Subcutaneous abdominal adipose tissue (tissue), 5 donors: ENCODE measurements around the gene L2HGDH.
"Not testable (repeated sequence)": the region's sequence is repeated elsewhere in the genome, so short reads cannot be mapped to it uniquely, and the experiment has no call there.

Experiments used
- H3K27ac ChIP-seq: one replicate; pipeline ENCODE4 v1.7.0; 2013; ENCODE audit warnings: low read depth, mild to moderate bottlenecking, inconsistent platforms, low read length, moderate library complexity
- H3K27me3 ChIP-seq, 5 donors: one replicate each; pipeline ENCODE4 v1.7.0; 2013; ENCODE audit warnings: low read length in 5 of 5, inconsistent platforms in 1 of 5; ENCODE audit not compliant: control insufficient read depth in 5 of 5, insufficient read depth in 4 of 5
- H3K36me3 ChIP-seq, 5 donors: one replicate each; pipeline ENCODE4 v1.7.0; 2013; ENCODE audit warnings: low read length in 5 of 5; ENCODE audit not compliant: control insufficient read depth in 5 of 5, insufficient read depth in 5 of 5
- H3K4me1 ChIP-seq, 5 donors: one replicate each; pipeline ENCODE4 v1.7.0; 2013; ENCODE audit warnings: low read length in 5 of 5, mild to moderate bottlenecking in 3 of 5, moderate library complexity in 1 of 5; ENCODE audit not compliant: control insufficient read depth in 5 of 5, insufficient read depth in 5 of 5
- H3K4me3 ChIP-seq, 5 donors: one replicate each; pipeline ENCODE4 v1.7.0; 2013; ENCODE audit warnings: low read length in 5 of 5, low read depth in 1 of 5
- H3K9ac ChIP-seq, 5 donors: one replicate each; pipeline ENCODE4 v1.7.0; 2013; ENCODE audit warnings: low read length in 5 of 5, mild to moderate bottlenecking in 4 of 5, moderate library complexity in 3 of 5
- H3K9me3 ChIP-seq, 5 donors: one replicate each; pipeline ENCODE4 v1.7.0; 2013; ENCODE audit warnings: low read length in 5 of 5; ENCODE audit not compliant: control insufficient read depth in 5 of 5
- donor health status: healthy.
- donor health status: healthy.
- donor health status: healthy.
- donor health status: healthy.
- donor health status: healthy.

L2HGDH gene

DNA sequence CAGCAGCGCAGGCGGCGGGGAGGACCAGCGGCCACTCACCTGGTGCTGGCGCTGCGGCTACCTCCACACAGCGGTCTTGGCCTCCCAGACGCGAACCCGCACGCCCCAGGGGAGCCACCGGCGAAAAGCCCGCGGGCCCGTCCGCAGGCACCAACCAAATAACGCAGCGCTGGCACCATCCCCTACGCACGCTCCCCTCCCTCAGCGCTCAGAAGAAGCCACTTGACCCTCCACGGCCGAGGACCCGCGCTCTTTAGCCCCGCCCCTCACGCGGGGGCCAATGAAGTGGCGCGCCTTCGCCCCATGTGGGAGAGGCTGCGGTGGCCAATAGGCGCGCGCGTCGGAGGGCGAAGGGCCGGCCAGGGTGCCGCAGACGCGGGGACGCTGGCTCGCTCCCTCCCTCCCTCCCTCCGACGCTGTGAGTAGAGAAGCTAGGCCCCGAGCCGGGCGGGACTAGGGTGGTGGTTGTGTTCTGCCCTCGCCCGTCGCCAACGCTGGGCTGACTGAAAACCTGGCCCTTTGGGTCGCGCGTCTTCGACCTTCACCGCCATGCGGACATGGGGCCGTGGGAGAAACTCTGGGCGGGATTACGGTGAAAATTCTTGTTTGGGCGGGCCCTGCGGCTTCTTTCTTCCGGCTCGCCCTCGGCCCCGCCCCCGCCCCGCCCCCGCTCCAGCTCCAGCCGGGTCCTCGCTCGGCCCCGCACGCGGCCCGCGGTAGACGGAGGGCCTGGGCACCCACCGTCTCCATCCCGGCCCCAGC lies at the start of gene L2HGDH, which contains the start of gene DMAC2L:
Gene L2HGDH, minus strand, starts transcription at position 258 of the 762 bp plus-strand sequence. Its CDS starts 79 bp downstream, at position 179.
Gene DMAC2L, plus strand, starts transcription at position 353 of the 762 bp plus-strand sequence. CDS start 9,164 bp downstream, outside the sequence.
- H3K9me3 ChIP-seq, result no peaks in the 10 kb centered on the region
- peak within 1 kb of the TSS; percentile 90 for H3K27ac ChIP-seq
- H3K27me3 ChIP-seq, result no peaks in the 10 kb centered on the region
- peaks cover 5 to 21% (median 20%) of the 10 kb centered on the region in 5 donors for H3K4me1 ChIP-seq
- peak within 1 kb of the TSS; percentile 80 to 92 (median 83) for H3K9ac ChIP-seq
- peak within 1 kb of the TSS; percentile 90 to 97 (median 95) for H3K4me3 ChIP-seq
- peaks cover 0 to 4% (median 0%) of the 10 kb centered on the region in 5 donors for H3K36me3 ChIP-seq

- Histone ChIP-seq H3K36me3 (peaks cover 4 to 12% (median 6%) of the 10 kb centered on the region in 5 donors), H3K27me3 (no peaks in the 10 kb centered on the region), H3K4me3 (no peak overlapping the region), H3K27ac (no peak overlapping the region), H3K4me1 (peaks cover 2 to 15% (median 9%) of the 10 kb centered on the region in 5 donors), H3K9ac (no peak overlapping the region), H3K9me3 (no peaks in the 10 kb centered on the region)
These were observed 48.8 kb upstream of the L2HGDH start for GRCh38 chr14:50360851-50361250.

DNA sequence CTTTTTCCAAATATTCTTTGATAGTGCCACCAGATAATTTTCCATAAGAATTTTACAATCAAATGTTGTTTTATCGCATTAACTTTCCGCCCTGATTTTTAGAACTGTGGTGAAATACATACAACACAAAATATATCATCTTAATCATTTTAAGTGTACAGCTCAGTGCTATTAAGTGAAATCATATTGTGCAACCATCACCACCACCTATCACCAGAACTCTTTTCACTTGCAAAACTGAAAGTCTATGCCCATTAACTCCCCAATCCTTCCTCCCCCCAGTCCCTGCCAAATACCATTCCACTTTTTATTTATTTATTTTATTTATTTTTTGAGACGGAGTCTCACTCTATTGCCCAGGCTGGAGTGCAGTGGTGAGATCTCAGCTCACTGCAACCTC lies 48.1 kb upstream of the L2HGDH start:
- no peak overlapping the region for H3K9ac ChIP-seq
- no peaks in the 10 kb centered on the region for H3K9me3 ChIP-seq
- no peak overlapping the region for H3K4me3 ChIP-seq
- H3K4me1 ChIP-seq, result peaks cover 2 to 15% (median 9%) of the 10 kb centered on the region in 5 donors
- no peaks in the 10 kb centered on the region for H3K27me3 ChIP-seq
- peaks cover 4 to 12% (median 6%) of the 10 kb centered on the region in 5 donors for H3K36me3 ChIP-seq
- no peak overlapping the region for H3K27ac ChIP-seq

DNA sequence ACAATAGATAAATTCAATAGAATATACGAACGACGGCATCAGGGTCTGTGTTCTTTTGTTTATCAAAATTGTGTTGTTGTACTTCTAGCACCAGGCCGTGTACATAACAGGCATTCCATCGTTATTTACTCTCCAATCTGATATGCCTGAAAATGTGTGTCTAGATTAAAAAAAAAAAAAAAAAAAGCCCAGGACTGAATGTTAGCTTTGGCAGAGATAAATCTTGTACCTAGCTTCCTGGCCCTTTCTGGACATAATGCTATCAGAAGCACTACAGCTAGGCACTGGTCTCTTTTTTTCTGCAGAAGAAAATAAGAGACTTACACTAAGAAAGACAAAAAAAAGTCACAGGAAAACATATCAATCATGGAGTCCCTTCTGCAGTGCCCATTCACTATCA lies 47.6 kb upstream of the L2HGDH start:
- Histone ChIP-seq H3K27me3 (no peaks in the 10 kb centered on the region), H3K9me3 (no peaks in the 10 kb centered on the region), H3K27ac (no peak overlapping the region), H3K9ac (no peak overlapping the region), H3K4me1 (peaks cover 2 to 15% (median 9%) of the 10 kb centered on the region in 5 donors), H3K36me3 (peaks cover 4 to 12% (median 6%) of the 10 kb centered on the region in 5 donors), H3K4me3 (no peak overlapping the region)

DNA sequence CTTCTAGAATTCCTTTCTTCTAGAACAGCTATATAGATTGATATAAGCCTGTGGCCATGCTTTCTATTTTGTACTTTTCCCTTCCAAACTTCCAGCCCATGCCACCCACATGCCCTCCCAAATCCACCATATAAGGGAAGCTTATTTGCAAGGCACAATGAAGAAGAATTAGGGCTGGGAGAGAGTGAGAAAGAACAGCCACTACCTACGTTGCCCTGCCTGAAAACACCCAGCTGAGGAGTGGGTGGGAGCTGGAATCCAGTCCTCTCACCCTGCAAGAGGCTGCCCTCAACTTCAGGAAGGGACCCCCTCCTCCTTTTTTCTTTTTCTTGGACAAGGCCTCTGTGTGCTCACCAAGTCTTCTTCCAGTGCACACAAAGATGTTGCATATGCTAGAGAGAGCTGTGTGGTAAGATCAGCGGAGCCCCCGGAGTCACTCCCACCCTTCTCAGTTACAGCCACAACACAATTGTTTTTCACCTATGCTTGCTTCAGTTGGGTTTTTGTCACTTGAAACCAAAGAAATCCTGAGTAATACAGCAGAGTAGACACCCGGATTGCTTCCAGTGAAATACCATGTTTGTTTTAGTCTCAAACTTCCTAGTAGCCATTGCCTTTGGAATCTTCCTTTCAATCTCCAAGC lies 45.8 kb upstream of the L2HGDH start:
- Histone ChIP-seq H3K9me3 (no peaks in the 10 kb centered on the region), H3K27me3 (no peaks in the 10 kb centered on the region), H3K4me1 (peaks cover 0 to 4% (median 0%) of the 10 kb centered on the region in 5 donors), H3K9ac (no peak overlapping the region), H3K36me3 (peaks cover 4 to 12% (median 6%) of the 10 kb centered on the region in 5 donors), H3K27ac (no peak overlapping the region), H3K4me3 (no peak overlapping the region)

DNA sequence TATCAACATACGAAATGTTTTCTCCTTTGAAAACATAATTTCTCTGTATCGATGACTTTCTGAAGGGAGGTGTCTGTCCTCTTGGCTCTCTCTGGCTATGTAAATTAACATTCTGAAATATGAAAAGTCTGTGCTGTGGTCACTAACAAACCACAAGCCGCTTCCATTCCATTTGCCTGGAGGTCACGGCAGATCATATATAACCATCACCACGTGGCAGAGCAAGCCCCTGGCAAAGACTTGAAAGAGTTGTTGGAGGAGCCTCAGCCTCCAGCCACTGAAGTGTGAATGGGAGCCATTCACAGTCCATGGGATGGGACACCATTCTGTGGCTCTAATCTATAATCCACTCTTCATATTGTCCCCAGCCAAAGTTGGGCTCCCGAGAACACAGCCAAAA lies 45.1 kb upstream of the L2HGDH start:
- no peak overlapping the region for H3K27ac ChIP-seq
- H3K36me3 ChIP-seq, result peaks cover 4 to 12% (median 6%) of the 10 kb centered on the region in 5 donors
- H3K9ac ChIP-seq, result no peak overlapping the region
- no peaks in the 10 kb centered on the region for H3K9me3 ChIP-seq
- H3K4me3 ChIP-seq, result no peak overlapping the region
- peaks cover 0 to 9% (median 0%) of the 10 kb centered on the region in 5 donors for H3K4me1 ChIP-seq
- no peaks in the 10 kb centered on the region for H3K27me3 ChIP-seq

- H3K27ac ChIP-seq, H3K4me3 ChIP-seq, H3K9me3 ChIP-seq, H3K27me3 ChIP-seq, H3K9ac ChIP-seq, H3K4me1 ChIP-seq: not testable (repeated sequence)
- peaks cover 4 to 12% (median 6%) of the 10 kb centered on the region in 5 donors for H3K36me3 ChIP-seq
These were observed 44.3 kb upstream of the L2HGDH start for GRCh38 chr14:50356283-50356682.

DNA sequence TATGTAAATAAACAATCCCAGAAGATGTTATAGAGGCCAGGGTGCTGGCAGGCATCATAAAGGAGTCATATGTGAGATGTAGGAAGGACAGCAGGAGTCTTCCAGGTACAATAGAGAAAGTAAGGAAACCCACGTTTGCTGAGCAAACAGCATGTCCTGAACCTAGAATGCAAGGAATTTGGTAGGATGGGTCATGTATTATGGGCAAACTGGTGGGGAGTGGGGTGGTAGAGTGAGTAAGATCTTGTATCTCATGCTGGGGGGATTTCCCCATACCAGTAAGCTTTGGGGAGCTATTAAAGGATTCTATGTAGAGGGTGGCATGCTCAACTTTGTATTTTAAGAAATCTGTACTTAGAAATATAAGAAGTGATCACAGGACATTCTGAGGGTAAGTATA lies 43.7 kb upstream of the L2HGDH start:
- Histone ChIP-seq H3K4me1 (peaks cover 0 to 9% (median 4%) of the 10 kb centered on the region in 5 donors), H3K9me3 (no peaks in the 10 kb centered on the region), H3K27ac (no peak overlapping the region), H3K27me3 (no peaks in the 10 kb centered on the region), H3K36me3 (peaks cover 4 to 12% (median 6%) of the 10 kb centered on the region in 5 donors), H3K4me3 (no peak overlapping the region), H3K9ac (no peak overlapping the region)

DNA sequence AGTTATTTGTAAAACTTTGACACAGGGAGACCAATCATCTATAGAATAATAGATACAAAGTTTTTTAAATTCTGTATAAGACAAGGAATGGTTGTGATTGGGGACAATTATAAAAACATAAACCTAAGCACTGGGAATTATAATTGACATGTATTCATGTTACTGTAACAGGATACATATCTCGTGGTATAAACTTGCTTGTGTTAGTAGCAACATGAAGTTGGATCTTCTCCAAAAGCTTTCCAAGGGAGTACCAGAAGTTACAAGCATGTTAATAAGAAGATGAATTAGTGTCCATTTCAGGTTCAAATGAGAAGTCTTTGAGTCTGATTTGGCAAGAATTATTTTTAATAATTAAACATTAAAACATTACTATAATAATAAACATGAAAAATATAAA lies 42.5 kb upstream of the L2HGDH start:
- Histone ChIP-seq H3K4me1 (peaks cover 0 to 9% (median 4%) of the 10 kb centered on the region in 5 donors), H3K4me3 (no peak overlapping the region), H3K27me3 (no peaks in the 10 kb centered on the region), H3K36me3 (peaks cover 4 to 12% (median 6%) of the 10 kb centered on the region in 5 donors), H3K9me3 (no peaks in the 10 kb centered on the region), H3K27ac (no peak overlapping the region), H3K9ac (no peak overlapping the region)

GRCh38 chr14:50353126-50353525 lies 41.1 kb upstream of the L2HGDH start:
- Histone ChIP-seq H3K36me3 (peaks cover under 1 to 10% (median 4%) of the 10 kb centered on the region in 5 donors), H3K9me3 (no peaks in the 10 kb centered on the region), H3K27me3 (no peaks in the 10 kb centered on the region), H3K4me1 (peaks cover 0 to 10% (median 4%) of the 10 kb centered on the region in 5 donors), H3K27ac (no peak overlapping the region), H3K4me3 (no peak overlapping the region), H3K9ac (peak overlapping the region in 1 of 5 donors; percentile 50)
